Measurements from ENCODE around the gene NXPE2.

DNA sequence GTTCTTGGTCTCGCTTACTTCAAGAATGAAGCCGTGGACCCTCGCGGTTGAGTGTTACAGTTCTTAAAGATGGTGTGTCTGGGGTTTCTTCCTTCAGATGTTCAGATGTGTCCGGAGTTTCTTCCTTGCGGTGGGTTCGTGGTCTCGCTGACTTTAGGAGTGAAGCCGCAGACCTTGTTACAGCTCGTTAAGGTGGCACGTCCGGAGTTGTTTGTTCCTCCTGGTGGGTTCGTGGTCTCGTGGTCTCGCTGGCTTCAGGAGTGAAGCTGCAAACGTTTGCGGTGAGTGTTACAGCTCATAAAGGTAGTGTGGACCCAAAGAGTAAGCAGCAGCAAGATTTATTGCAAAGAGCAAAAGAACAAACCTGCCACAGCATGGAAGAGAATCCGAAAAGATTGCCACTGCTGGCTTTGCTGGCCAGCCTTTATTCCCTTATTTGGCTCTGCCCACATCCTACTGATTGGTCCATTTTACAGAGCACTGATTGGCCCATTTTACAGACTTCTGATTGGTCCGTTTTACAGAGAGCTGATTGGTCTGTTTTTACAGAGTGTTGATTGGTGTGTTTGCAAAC lies 27.1 kb upstream of the NXPE2 start:
- TF ChIP-seq, protein P1, sequence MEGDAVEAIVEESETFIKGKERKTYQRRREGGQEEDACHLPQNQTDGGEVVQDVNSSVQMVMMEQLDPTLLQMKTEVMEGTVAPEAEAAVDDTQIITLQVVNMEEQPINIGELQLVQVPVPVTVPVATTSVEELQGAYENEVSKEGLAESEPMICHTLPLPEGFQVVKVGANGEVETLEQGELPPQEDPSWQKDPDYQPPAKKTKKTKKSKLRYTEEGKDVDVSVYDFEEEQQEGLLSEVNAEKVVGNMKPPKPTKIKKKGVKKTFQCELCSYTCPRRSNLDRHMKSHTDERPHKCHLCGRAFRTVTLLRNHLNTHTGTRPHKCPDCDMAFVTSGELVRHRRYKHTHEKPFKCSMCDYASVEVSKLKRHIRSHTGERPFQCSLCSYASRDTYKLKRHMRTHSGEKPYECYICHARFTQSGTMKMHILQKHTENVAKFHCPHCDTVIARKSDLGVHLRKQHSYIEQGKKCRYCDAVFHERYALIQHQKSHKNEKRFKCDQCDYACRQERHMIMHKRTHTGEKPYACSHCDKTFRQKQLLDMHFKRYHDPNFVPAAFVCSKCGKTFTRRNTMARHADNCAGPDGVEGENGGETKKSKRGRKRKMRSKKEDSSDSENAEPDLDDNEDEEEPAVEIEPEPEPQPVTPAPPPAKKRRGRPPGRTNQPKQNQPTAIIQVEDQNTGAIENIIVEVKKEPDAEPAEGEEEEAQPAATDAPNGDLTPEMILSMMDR (IDR thresholded peaks at IDR 0.05) = no peak
- TF ChIP-seq POLR2AphosphoS5 (IDR thresholded peaks at IDR 0.05) (peak in 1 of 4 donors; percentile 18), EP300 (IDR thresholded peaks at IDR 0.05) (no peak)
